Activated CD8-positive, alpha-beta memory T cell treated with anti-CD3 and anti-CD28 coated beads, Interleukin-2, amount 50 U/mL, for 24 hours (primary cell): ENCODE measurements around the gene LRRK1.
A peak's percentile ranks its signal among the peaks of the same experiment; 100 is the strongest.

Source experiments
- DNase-seq: peaks from one replicate; pipeline ENCODE4 v3.0.0-alpha.2; 2020; ENCODE audit errors: extremely low read depth

The LRRK1 gene

GRCh38 chr15:100918690-100919480 is at the start of gene LRRK1:
LRRK1 (plus strand) TSS chr15:100919357; CDS start chr15:100924633, 5,276 bp downstream.
- DNase-seq, result no peak

- peak; percentile 20 for DNase-seq
These were observed 46.0 kb upstream of the LRRK1 start for GRCh38 chr15:100873029-100873677.

GRCh38 chr15:100875495-100875894 is 43.7 kb upstream of the LRRK1 start:
- DNase-seq, result no peak

GRCh38 chr15:100875976-100876375 is 43.2 kb upstream of the LRRK1 start:
- no peak for DNase-seq

GRCh38 chr15:100877551-100877950 is 41.6 kb upstream of the LRRK1 start:
- DNase-seq, result no peak

- no peak for DNase-seq
These were observed 41.0 kb upstream of the LRRK1 start for GRCh38 chr15:100878130-100878529.

GRCh38 chr15:100878648-100879047 is 40.5 kb upstream of the LRRK1 start:
- DNase-seq, result no peak

- DNase-seq, result no peak
These were observed 40.1 kb upstream of the LRRK1 start for GRCh38 chr15:100879061-100879463.

GRCh38 chr15:100879464-100880138 is 39.6 kb upstream of the LRRK1 start, which contains the start of gene ALDH1A3:
ALDH1A3 (plus strand) TSS chr15:100879831; CDS start chr15:100879908, 77 bp downstream.
- DNase-seq, result no peak

- DNase-seq, result no peak
These were observed 38.8 kb upstream of the LRRK1 start for GRCh38 chr15:100880139-100880896.

GRCh38 chr15:100880897-100881242 is 38.3 kb upstream of the LRRK1 start:
- no peak for DNase-seq

- DNase-seq, result no peak
These were observed 37.4 kb upstream of the LRRK1 start for GRCh38 chr15:100881573-100882336.

- DNase-seq, result no peak
These were observed 34.0 kb upstream of the LRRK1 start for GRCh38 chr15:100885116-100885515.

- no peak for DNase-seq
These were observed 33.3 kb upstream of the LRRK1 start for GRCh38 chr15:100885811-100886210.

GRCh38 chr15:100887211-100887913 is 31.8 kb upstream of the LRRK1 start:
- no peak for DNase-seq

- no peak for DNase-seq
These were observed 29.6 kb upstream of the LRRK1 start for GRCh38 chr15:100889385-100890050.

GRCh38 chr15:100890051-100890720 is 29.0 kb upstream of the LRRK1 start:
- DNase-seq, result no peak

GRCh38 chr15:100890850-100891249 is 28.3 kb upstream of the LRRK1 start:
- no peak for DNase-seq

- no peak for DNase-seq
These were observed 27.7 kb upstream of the LRRK1 start for GRCh38 chr15:100891307-100892012.
